WTC11 (cell line): ENCODE results near the gene AFG3L2. TPM values are rescaled to one million over a fixed set of nuclear protein-coding genes. Genes with fewer than 3 reads are reported as not detected.
A peak's percentile ranks its signal among the peaks of the same experiment; 100 is the strongest.

Source experiments
- ATAC-seq: fragments of 200-7000 bp; cut with Tn5 transposase; 2 replicates; pipeline ENCODE4 v1.10.0; 2021; ENCODE audit warnings: mild to moderate bottlenecking, moderate library complexity
- CTCF ChIA-PET: fragments of 300-600 bp; sonication (Branson Sonifier 250); formaldehyde crosslinking; loops from one replicate; lab custom pipeline; 2021; ENCODE audit warnings: antibody characterized with exemption; lab: Charles Lee
- POLR2A ChIA-PET: fragments of 350-600 bp; sonication (Branson Sonifier 250); formaldehyde crosslinking; loops from one replicate; lab custom pipeline; 2021; ENCODE audit warnings: antibody characterized with exemption; lab: Charles Lee
- DNase-seq: peaks from one replicate; pipeline ENCODE4 v3.0.0; 2021; ENCODE audit warnings: low spot score
- H3K27ac Mint-ChIP-seq: 2 replicates; pipeline ENCODE4 v1.8.0; 2021; ENCODE audit warnings: mixed read lengths
- H3K27me3 Mint-ChIP-seq: 2 replicates; pipeline ENCODE4 v1.8.0; 2021; ENCODE audit warnings: low read depth, mild to moderate bottlenecking, moderate library complexity, mixed read lengths
- H3K36me3 Mint-ChIP-seq: 2 replicates; pipeline ENCODE4 v1.8.0; 2021; ENCODE audit warnings: mixed read lengths
- H3K4me1 Mint-ChIP-seq: 2 replicates; pipeline ENCODE4 v1.8.0; 2022; ENCODE audit warnings: mixed read lengths
- H3K4me3 Mint-ChIP-seq: 2 replicates; pipeline ENCODE4 v1.8.0; 2021; ENCODE audit warnings: mild to moderate bottlenecking, moderate library complexity, mixed read lengths
- H3K9me3 Mint-ChIP-seq: 2 replicates; pipeline ENCODE4 v1.8.0; 2021; ENCODE audit warnings: mixed read lengths
- AR ChIP-seq: fragments of 250-450 bp; sonication (Bioruptor Pico); IDR thresholded peaks from 2 replicates; pipeline ENCODE4 v1.9.0; 2021; ENCODE audit warnings: mild to moderate bottlenecking
- ATF6 ChIP-seq: sonication (generic); formaldehyde crosslinking; IDR thresholded peaks from 2 replicates; pipeline ENCODE4 v1.8.1; 2023; ENCODE audit warnings: mild to moderate bottlenecking, missing genetic modification reagents
- CREB1 ChIP-seq: sonication (generic); formaldehyde crosslinking; IDR thresholded peaks from 2 replicates; pipeline ENCODE4 v1.8.0; 2023; ENCODE audit warnings: mild to moderate bottlenecking, missing genetic modification reagents
- EMX1 ChIP-seq: fragments of 250-450 bp; sonication (Bioruptor Pico); IDR thresholded peaks from 2 replicates; pipeline ENCODE4 v1.8.0; 2021; ENCODE audit warnings: mild to moderate bottlenecking
- ETV6 ChIP-seq: sonication (generic); formaldehyde crosslinking; IDR thresholded peaks from 2 replicates; pipeline ENCODE4 v1.8.1; 2022; ENCODE audit warnings: mild to moderate bottlenecking, missing genetic modification reagents
- JUN ChIP-seq: sonication (generic); formaldehyde crosslinking; IDR thresholded peaks from 2 replicates; pipeline ENCODE4 v1.8.0; 2023; ENCODE audit warnings: mild to moderate bottlenecking, missing genetic modification reagents
- MXD4 ChIP-seq: fragments of 250-450 bp; sonication (Bioruptor Pico); IDR thresholded peaks from 2 replicates; pipeline ENCODE4 v1.8.0; 2021; ENCODE audit warnings: mild to moderate bottlenecking, moderate library complexity, borderline replicate concordance
- RELA ChIP-seq: sonication (generic); formaldehyde crosslinking; IDR thresholded peaks from 2 replicates; pipeline ENCODE4 v1.8.1; 2022; ENCODE audit warnings: missing genetic modification reagents, mild to moderate bottlenecking, borderline replicate concordance
- RORB ChIP-seq: fragments of 250-450 bp; sonication (Bioruptor Pico); IDR thresholded peaks from 2 replicates; pipeline ENCODE4 v1.9.0; 2021; ENCODE audit warnings: mild to moderate bottlenecking
- SMAD3 ChIP-seq: sonication (generic); formaldehyde crosslinking; IDR thresholded peaks from 2 replicates; pipeline ENCODE4 v1.8.0; 2022; ENCODE audit warnings: missing genetic modification reagents, mild to moderate bottlenecking, borderline replicate concordance
- SOX15 ChIP-seq: fragments of 250-450 bp; sonication (Bioruptor Pico); IDR thresholded peaks from 2 replicates; pipeline ENCODE4 v1.9.0; 2021; ENCODE audit warnings: mild to moderate bottlenecking
- TEAD4 ChIP-seq: sonication (generic); formaldehyde crosslinking; IDR thresholded peaks from 2 replicates; pipeline ENCODE4 v1.8.0; 2022; ENCODE audit warnings: mild to moderate bottlenecking, missing genetic modification reagents
- ZNF138 ChIP-seq: sonication (generic); formaldehyde crosslinking; conservative IDR thresholded peaks from 2 replicates; pipeline ENCODE4 v1.8.1; 2022; ENCODE audit warnings: mild to moderate bottlenecking, moderate library complexity, missing genetic modification reagents
- ZNF219 ChIP-seq: sonication (generic); formaldehyde crosslinking; IDR thresholded peaks from 2 replicates; pipeline ENCODE4 v1.8.0; 2023; ENCODE audit warnings: missing genetic modification reagents, mild to moderate bottlenecking, borderline replicate concordance
- ZNF263 ChIP-seq: sonication (generic); formaldehyde crosslinking; IDR thresholded peaks from 2 replicates; pipeline ENCODE4 v1.8.1; 2022; ENCODE audit warnings: low read depth, mild to moderate bottlenecking, moderate library complexity, missing genetic modification reagents
- ZNF281 ChIP-seq: sonication (generic); formaldehyde crosslinking; IDR thresholded peaks from 2 replicates; pipeline ENCODE4 v1.8.0; 2023; ENCODE audit warnings: mild to moderate bottlenecking, missing genetic modification reagents
- ZNF396 ChIP-seq: fragments of 250-450 bp; sonication (Bioruptor Pico); IDR thresholded peaks from 2 replicates; pipeline ENCODE4 v1.8.0; 2021; ENCODE audit warnings: mild to moderate bottlenecking, moderate library complexity, borderline replicate concordance
- total RNA-seq: library from RNA; stranded (reverse); gene quantifications from 3 replicates; pipeline ENCODE4 v1.2.3, GENCODE V29; 2021
- TF ChIP-seq, protein P1 (sequence below): sonication (generic); formaldehyde crosslinking; IDR thresholded peaks from 2 replicates; pipeline ENCODE4 v1.8.1; 2022; ENCODE audit warnings: low read depth, mild to moderate bottlenecking, moderate library complexity, missing genetic modification reagents, borderline replicate concordance
- TF ChIP-seq, protein P2 (sequence below): fragments of 200-600 bp; IDR thresholded peaks from 2 replicates; pipeline ENCODE4 v1.8.0; 2022; ENCODE audit warnings: antibody characterized with exemption
- TF ChIP-seq, protein P3 (sequence below): sonication (generic); formaldehyde crosslinking; IDR thresholded peaks from 2 replicates; pipeline ENCODE4 v1.8.1; 2022; ENCODE audit warnings: missing genetic modification reagents, borderline replicate concordance
- TF ChIP-seq, protein P4 (sequence below): sonication (generic); formaldehyde crosslinking; IDR thresholded peaks from 2 replicates; pipeline ENCODE4 v1.8.0; 2022; ENCODE audit warnings: mild to moderate bottlenecking, missing genetic modification reagents
- TF ChIP-seq, protein P5 (sequence below): sonication (generic); formaldehyde crosslinking; IDR thresholded peaks from 2 replicates; pipeline ENCODE4 v1.8.0; 2022; ENCODE audit warnings: mild to moderate bottlenecking, missing genetic modification reagents

Gene AFG3L2
- total RNA-seq, 1 experiment from 2014 or later = 109 TPM

GRCh38 chr18:12308386-12309100 lies 68.5 kb downstream of the AFG3L2 start:
- DNase-seq = peak; percentile 67
- ChIA-PET POLR2A (interaction anchor here (0.5 to 0.8 kb wide), 3 partner anchors 28 to 69 kb away, joined by 3 read pairs; partner anchors contain the start of gene AFG3L2), CTCF (interaction anchor here (0.7 to 4.0 kb wide), 6 partner anchors 12 to 36 kb away, joined by 4 to 24 read pairs (median 10); no protein-coding TSS in a partner anchor)
- peak; percentile 33 for ATAC-seq
- peaks cover 49% of the 10 kb centered on the region for H3K4me1 Mint-ChIP-seq
- no peak overlapping the region for H3K27ac Mint-ChIP-seq
- H3K36me3 Mint-ChIP-seq = peaks cover 35% of the 10 kb centered on the region
- H3K4me3 Mint-ChIP-seq = peak overlapping the region; percentile 79
- peaks cover 20% of the 10 kb centered on the region for H3K27me3 Mint-ChIP-seq
- H3K9me3 Mint-ChIP-seq = peaks cover 8% of the 10 kb centered on the region
- TF ChIP-seq ZNF263 (CRISPR knock-in tag) (no peak), JUN (no peak), MXD4 (CRISPR knock-in tag) (no peak), SMAD3 (CRISPR knock-in tag) (no peak), EMX1 (no peak), TEAD4 (CRISPR knock-in tag) (no peak), ZNF396 (CRISPR knock-in tag) (no peak), ATF6 (no peak), ZNF138 (no peak), SOX15 (CRISPR knock-in tag) (no peak), ZNF219 (CRISPR knock-in tag) (no peak), ZNF281 (CRISPR knock-in tag) (no peak), RORB (CRISPR knock-in tag) (no peak), AR (CRISPR knock-in tag) (no peak), RELA (CRISPR knock-in tag) (no peak), ETV6 (0 out of 2 replicates have a peak, but pooled peaks have one; percentile 38), CREB1 (CRISPR knock-in tag) (no peak)
- TF ChIP-seq, protein P1, sequence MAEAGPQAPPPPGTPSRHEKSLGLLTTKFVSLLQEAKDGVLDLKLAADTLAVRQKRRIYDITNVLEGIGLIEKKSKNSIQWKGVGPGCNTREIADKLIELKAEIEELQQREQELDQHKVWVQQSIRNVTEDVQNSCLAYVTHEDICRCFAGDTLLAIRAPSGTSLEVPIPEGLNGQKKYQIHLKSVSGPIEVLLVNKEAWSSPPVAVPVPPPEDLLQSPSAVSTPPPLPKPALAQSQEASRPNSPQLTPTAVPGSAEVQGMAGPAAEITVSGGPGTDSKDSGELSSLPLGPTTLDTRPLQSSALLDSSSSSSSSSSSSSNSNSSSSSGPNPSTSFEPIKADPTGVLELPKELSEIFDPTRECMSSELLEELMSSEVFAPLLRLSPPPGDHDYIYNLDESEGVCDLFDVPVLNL (CRISPR knock-in tag) = no peak
- TF ChIP-seq, protein P2, sequence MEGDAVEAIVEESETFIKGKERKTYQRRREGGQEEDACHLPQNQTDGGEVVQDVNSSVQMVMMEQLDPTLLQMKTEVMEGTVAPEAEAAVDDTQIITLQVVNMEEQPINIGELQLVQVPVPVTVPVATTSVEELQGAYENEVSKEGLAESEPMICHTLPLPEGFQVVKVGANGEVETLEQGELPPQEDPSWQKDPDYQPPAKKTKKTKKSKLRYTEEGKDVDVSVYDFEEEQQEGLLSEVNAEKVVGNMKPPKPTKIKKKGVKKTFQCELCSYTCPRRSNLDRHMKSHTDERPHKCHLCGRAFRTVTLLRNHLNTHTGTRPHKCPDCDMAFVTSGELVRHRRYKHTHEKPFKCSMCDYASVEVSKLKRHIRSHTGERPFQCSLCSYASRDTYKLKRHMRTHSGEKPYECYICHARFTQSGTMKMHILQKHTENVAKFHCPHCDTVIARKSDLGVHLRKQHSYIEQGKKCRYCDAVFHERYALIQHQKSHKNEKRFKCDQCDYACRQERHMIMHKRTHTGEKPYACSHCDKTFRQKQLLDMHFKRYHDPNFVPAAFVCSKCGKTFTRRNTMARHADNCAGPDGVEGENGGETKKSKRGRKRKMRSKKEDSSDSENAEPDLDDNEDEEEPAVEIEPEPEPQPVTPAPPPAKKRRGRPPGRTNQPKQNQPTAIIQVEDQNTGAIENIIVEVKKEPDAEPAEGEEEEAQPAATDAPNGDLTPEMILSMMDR = no peak
- TF ChIP-seq, protein P3, sequence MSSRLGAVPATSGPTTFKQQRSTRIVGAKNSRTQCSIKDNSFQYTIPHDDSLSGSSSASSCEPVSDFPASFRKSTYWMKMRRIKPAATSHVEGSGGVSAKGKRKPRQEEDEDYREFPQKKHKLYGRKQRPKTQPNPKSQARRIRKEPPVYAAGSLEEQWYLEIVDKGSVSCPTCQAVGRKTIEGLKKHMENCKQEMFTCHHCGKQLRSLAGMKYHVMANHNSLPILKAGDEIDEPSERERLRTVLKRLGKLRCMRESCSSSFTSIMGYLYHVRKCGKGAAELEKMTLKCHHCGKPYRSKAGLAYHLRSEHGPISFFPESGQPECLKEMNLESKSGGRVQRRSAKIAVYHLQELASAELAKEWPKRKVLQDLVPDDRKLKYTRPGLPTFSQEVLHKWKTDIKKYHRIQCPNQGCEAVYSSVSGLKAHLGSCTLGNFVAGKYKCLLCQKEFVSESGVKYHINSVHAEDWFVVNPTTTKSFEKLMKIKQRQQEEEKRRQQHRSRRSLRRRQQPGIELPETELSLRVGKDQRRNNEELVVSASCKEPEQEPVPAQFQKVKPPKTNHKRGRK (CRISPR knock-in tag) = no peak
- TF ChIP-seq, protein P4, sequence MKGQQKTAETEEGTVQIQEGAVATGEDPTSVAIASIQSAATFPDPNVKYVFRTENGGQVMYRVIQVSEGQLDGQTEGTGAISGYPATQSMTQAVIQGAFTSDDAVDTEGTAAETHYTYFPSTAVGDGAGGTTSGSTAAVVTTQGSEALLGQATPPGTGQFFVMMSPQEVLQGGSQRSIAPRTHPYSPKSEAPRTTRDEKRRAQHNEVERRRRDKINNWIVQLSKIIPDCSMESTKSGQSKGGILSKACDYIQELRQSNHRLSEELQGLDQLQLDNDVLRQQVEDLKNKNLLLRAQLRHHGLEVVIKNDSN (CRISPR knock-in tag) = no peak
- TF ChIP-seq, protein P5, sequence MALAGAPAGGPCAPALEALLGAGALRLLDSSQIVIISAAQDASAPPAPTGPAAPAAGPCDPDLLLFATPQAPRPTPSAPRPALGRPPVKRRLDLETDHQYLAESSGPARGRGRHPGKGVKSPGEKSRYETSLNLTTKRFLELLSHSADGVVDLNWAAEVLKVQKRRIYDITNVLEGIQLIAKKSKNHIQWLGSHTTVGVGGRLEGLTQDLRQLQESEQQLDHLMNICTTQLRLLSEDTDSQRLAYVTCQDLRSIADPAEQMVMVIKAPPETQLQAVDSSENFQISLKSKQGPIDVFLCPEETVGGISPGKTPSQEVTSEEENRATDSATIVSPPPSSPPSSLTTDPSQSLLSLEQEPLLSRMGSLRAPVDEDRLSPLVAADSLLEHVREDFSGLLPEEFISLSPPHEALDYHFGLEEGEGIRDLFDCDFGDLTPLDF (CRISPR knock-in tag) = no peak
